ENCODE results near the gene VEZF1.
"Not testable (repeated sequence)": the region's sequence is repeated elsewhere in the genome, so short reads cannot be mapped to it uniquely, and the experiment has no call there.

VEZF1 gene

DNA sequence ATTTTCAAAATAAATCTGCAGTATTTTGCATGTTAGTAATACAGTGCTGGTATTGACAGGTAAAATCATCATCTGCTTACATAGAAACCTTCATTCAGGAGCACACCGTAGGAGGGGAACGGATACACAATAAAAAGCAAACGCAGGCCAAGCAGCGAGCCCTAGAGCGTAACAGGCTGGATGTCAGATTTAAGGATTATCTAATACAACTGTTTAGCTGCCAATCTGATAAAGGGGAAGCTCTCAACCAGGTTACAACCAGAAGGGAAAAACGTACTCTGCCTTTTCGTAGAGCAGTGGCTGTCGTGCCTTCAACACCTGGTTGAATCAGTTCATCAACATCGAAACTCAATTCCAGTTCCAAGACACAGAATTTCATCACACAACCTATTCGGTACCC is 16.5 kb downstream of the VEZF1 start:
- DNase-seq: no peak

DNA sequence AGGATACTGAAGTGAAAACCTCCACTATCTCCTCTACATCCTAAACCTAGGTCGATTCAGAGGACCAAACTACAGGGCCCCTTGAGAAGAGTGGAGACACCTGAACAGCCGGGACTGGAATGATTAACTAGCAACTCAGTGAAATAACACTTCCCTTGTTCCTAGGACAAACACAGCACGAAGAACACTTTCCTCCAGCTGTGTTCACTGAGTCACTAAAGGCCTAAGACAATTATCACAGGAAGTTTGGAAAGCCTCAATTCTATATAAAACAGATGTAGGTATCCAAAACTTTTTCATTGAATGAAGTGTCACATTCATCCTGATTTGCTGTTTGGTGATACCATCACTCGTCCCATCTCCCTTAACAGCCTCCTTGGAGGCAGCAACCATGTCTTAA is 17.3 kb downstream of the VEZF1 start:
- no peak for DNase-seq

- no peak for DNase-seq
Measured at GRCh38 chr17:57968456-57968855, 19.6 kb downstream of the VEZF1 start.

- DNase-seq: no peak
Measured at GRCh38 chr17:57966875-57967274, 21.2 kb downstream of the VEZF1 start.

DNA sequence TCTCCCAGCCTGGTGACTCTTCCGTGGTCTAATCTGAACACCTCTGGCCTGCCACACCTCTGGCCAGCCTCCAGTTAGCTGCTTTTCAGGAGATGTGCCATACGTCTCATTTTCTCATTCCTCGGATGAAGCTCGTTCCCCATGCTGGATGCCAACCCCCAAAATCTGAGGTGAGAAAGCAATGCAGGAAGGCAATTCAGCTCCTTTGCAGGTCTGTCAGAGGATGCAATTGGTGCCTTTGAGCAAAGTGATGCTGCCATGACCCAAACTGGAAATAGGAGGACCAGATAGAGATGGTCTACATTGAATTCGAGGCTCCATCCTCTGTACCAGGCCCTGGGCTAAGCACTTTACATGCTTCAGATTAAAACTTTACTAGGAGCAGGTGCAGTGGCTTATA is 21.8 kb downstream of the VEZF1 start:
- no peak for DNase-seq

- no peak for DNase-seq
Measured at GRCh38 chr17:57965521-57966160, 22.4 kb downstream of the VEZF1 start.

- no peak for DNase-seq
Measured at GRCh38 chr17:57963149-57963511, 24.9 kb downstream of the VEZF1 start.

- DNase-seq: no peak
Measured at GRCh38 chr17:57962279-57963148, 25.5 kb downstream of the VEZF1 start.

DNA sequence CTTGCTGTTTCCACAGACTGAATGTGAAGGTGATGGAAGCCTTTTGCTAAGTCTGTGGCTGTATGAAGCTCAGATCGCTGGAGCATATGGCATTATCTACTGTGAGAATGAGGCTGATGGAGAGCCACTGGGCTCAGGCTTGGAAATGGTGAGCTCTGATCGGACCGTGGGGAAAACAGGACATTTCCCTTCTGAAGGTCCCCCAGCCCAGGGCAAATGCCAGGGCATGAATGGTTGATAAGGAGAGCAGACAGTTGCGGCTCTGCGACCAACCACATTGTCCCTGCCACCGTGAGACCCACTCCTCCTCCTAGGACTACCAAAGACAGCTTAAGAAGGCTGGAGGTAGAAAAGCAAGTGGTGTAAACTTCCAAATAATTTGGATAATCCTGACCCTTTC is 28.1 kb downstream of the VEZF1 start:
- DNase-seq: no peak

DNA sequence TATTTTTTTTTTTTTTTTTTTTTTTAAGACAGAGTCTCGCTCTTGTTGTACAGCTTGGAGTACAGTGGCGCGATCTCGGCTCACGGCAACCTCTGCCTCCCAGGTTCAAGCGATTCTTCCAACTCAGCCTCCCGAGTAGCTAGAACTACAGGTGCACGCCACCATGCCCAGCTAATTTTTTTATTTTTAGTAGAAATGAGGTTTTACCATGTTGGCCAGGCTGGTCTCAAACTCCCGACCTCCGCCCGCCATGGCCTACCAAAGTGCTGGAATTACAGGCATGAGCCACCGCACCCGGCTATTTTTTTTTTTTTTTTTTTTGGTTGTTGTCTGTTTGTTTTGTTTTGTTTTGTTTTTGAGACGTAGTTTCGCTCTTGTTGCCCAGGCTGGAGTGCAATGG is 29.7 kb downstream of the VEZF1 start:
- not testable (repeated sequence) for DNase-seq

GRCh38 chr17:57957886-57958285 is 30.2 kb downstream of the VEZF1 start:
- no peak for DNase-seq

GRCh38 chr17:57957120-57957850 is 30.8 kb downstream of the VEZF1 start:
- DNase-seq: no peak

- no peak for DNase-seq
Measured at GRCh38 chr17:57956291-57957119, 31.5 kb downstream of the VEZF1 start.

DNA sequence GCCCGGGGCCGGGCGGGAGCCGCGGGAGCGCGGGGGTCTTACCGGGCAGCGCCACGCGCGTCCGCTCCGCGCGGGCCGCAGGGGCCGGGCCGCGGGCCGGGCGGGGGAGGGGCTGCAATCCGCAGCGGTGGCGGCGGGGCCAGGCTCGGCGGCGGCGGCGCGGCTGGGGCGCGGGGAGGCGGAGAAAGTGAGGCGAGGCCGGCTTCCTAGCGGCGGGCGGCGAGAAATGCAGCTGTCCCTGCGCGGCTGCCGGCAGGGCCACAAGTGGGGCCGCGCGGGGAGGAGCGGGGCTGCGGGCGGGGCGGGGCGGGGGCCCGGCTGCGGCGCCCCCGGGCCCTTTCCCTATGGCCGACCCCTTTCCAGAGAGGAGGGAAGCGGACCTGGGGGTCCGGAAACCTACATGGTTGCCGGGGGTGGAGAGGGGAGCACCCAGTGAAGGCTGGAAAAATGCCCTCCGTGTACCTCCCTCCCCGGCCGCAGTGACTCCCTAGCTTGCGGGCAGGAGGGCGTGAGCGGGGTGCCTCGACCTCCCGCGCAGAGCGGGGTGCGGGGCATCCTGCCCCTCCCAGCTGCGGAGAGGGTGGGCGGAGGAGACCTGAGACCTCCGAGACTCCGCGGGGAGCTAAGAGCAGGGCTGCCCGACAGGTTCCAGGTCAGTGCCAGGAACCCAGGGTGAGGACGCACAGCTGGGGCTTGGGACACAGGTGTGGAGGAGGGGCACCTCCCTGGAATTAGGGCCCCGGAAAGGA is 32.7 kb downstream of the VEZF1 start, which contains the start of gene CUEDC1:
CUEDC1 (minus strand) TSS at position 230 of the 749 bp plus-strand sequence. CDS start 69,848 bp downstream, outside the sequence.
- DNase-seq: peak; percentile 27 to 34 (median 30)

DNA sequence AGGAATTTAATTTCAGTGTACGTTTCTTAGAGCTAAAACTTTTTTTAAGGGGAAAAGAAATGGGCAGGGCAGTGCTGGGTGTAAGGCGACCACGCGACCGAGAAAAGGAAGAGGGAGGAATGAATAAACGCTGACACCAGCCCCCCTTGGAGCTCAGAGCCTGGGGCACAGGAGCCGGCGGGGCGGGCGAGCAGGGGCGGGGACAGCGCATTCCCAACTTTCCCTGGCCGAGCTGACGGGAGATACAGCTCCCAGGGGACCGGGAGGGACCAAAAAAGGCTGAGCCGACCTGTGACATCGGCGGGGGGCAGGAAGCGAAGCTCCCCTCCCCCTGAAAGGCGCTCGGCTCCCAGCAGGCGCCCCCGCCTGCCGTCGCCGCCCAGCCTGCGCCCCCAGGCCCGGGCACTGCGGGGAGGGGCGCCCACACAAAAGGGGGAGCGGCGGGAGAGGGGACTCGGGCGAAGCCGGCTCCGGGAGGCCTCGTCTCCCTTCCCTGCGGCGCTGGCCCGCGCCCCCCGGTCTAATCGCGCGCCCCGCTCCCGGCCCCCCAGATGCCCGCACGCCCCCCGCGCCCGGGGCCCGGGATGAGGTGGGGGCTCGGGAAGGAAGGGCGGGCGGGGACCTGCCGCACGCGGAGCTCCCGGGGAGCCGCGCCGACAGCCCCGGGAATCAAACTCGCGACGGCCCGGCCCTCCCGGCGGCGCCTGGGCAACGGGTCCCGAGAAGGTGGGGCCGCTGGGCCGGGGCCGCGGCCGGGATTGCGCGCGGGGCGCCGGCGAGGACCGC is 33.5 kb downstream of the VEZF1 start:
- DNase-seq: no peak

DNA sequence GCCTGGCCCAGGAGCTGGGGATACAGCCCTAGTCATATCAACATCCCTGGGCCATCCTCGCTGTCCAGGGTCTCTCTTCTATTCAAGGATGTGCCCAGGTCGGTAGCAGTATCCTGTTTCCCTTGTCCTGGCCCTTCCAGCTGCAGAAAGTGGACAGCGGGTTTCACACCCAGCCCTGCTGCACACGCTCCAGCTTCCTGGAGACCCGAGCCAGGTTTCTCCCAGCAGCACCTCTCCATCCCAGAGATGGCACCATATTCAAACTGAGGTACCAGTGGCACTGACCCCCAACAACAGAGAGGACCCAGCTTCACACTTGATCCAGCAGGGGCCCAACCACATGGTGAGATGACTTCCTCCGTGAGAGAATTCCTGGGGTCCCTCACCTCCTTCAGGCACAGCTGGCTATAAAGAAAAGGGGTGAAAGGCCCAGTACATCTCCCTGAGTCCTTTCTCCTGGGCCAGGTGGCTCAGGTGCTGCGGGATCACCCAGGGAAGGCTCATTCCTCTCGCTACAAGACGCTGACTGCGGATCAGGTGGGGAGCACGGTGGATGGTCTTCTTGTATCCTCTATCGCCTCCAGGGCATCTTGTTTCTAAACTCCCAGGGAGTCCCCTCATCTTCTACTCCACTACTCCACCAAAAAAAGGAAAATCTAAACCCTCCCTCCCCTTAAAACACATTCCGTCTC is 34.2 kb downstream of the VEZF1 start:
- DNase-seq: no peak

- DNase-seq: no peak
Measured at GRCh38 chr17:57953219-57953618, 34.8 kb downstream of the VEZF1 start.

- DNase-seq: no peak
Measured at GRCh38 chr17:57949649-57950048, 38.4 kb downstream of the VEZF1 start.

GRCh38 chr17:57948555-57949420 is 39.3 kb downstream of the VEZF1 start:
- no peak for DNase-seq

DNA sequence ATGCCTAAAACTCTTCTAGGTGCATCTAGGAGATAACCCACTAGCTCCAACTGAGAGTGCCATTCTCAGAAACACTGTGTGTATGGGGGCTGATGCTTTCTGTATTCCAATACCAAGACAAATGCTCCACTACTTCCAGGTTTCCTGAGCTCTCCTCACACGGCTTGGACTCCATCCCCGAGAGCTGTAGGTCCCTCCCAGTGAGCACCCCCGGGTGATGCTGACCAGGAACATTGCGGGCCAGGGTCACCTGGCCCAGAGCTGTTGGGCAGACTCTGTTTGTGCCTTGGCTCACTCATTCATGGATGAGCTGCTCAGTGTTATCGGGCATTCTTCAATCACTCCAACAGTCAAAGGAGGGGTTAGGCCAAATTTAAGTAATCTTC is 39.9 kb downstream of the VEZF1 start:
- no peak for DNase-seq
